B cell (primary cell): Measurements from ENCODE around the gene RDH5. TPM values are rescaled to one million over a fixed set of nuclear protein-coding genes. Genes with fewer than 3 reads are reported as not detected.

ENCODE experiments used
- ATAC-seq: fragments of 200-7000 bp; cut with Tn5 transposase; one replicate; pipeline ENCODE4 v1.10.0; 2021; ENCODE audit warnings: low read depth, mild to moderate bottlenecking, moderate number of reproducible peaks, moderate library complexity
- CTCF ChIA-PET: fragments of 350-600 bp; sonication (Branson Sonifier 250); formaldehyde crosslinking; loops from one replicate; lab custom pipeline; 2021; ENCODE audit warnings: antibody characterized with exemption, inconsistent platforms; lab: Charles Lee
- POLR2A ChIA-PET: fragments of 350-600 bp; sonication (Branson Sonifier 250); formaldehyde crosslinking; loops from one replicate; lab custom pipeline; 2021; ENCODE audit warnings: antibody characterized with exemption; lab: Charles Lee
- DNase-seq: peaks from one replicate; pipeline ENCODE4 v3.0.0; 2013
- H2AFZ ChIP-seq: 2 replicates; pipeline ENCODE4 v1.6.1; 2012; ENCODE audit warnings: mild to moderate bottlenecking, low read depth, low read length; ENCODE audit not compliant: insufficient read depth, poor library complexity, severe bottlenecking
- H3K27ac ChIP-seq, 2 donors: 1 replicate in 1 of 2; 2 replicates in 1 of 2; pipeline ENCODE4 v1.5.1; 2012 to 2013; ENCODE audit warnings: low read length in 2 of 2, mild to moderate bottlenecking in 2 of 2, moderate library complexity in 1 of 2
- H3K27me3 ChIP-seq, 4 experiments: fragments of 200-600 bp in 1 of 4; sonication (generic) in 1 of 4; replicated peaks in 1 of 4; 1 replicate in 2 of 4; 2 replicates in 2 of 4; pipeline versions ENCODE4 v1.6.1 to v1.7.0; 2013 to 2016; ENCODE audit warnings: low read length in 3 of 4, mild to moderate bottlenecking in 2 of 4, mixed read lengths in 1 of 4, moderate library complexity in 1 of 4; ENCODE audit not compliant: insufficient read depth in 4 of 4, control insufficient read depth in 3 of 4; ENCODE audit errors: control extremely low read depth in 1 of 4
- H3K36me3 ChIP-seq, 2 experiments: replicated peaks in 1 of 2; 1 replicate in 1 of 2; 2 replicates in 1 of 2; pipeline versions ENCODE4 v1.6.1 to v1.7.1; 2013; ENCODE audit warnings: low read length in 1 of 2; ENCODE audit not compliant: insufficient read depth in 2 of 2, control insufficient read depth in 1 of 2; ENCODE audit errors: control extremely low read depth in 1 of 2, extremely low read depth in 1 of 2
- H3K4me1 ChIP-seq, 2 donors: fragments of 200-600 bp in 1 of 2; sonication (generic) in 1 of 2; 1 replicate in 1 of 2; 2 replicates in 1 of 2; pipeline versions ENCODE4 v1.5.1 to v1.6.1; 2013 to 2017; ENCODE audit warnings: low read length in 2 of 2; ENCODE audit not compliant: control insufficient read depth in 2 of 2, insufficient read depth in 2 of 2
- H3K4me2 ChIP-seq: replicated peaks from 2 replicates; pipeline ENCODE3; 2012; ENCODE audit warnings: mild to moderate bottlenecking, low read depth, low read length; ENCODE audit not compliant: poor library complexity, severe bottlenecking
- H3K4me3 ChIP-seq, 5 experiments: fragments of 200-600 bp in 1 of 5; sonication (generic) in 1 of 5; 1 replicate in 3 of 5; 2 replicates in 2 of 5; pipeline versions ENCODE4 v1.5.1 to v1.7.0; 2011 to 2016; ENCODE audit warnings: low read length in 4 of 5, mild to moderate bottlenecking in 4 of 5, low read depth in 2 of 5, control low read depth in 1 of 5, moderate library complexity in 1 of 5; ENCODE audit not compliant: insufficient read depth in 1 of 5; ENCODE audit errors: control extremely low read depth in 1 of 5, extremely low read depth in 1 of 5
- H3K79me2 ChIP-seq: fragments of 200-600 bp; sonication (generic); one replicate; pipeline ENCODE4 v1.6.0; 2016; ENCODE audit warnings: low read length; ENCODE audit not compliant: control insufficient read depth, insufficient read depth
- H3K9ac ChIP-seq: fragments of 200-600 bp; sonication (generic); 2 replicates; pipeline ENCODE4 v1.6.1; 2017; ENCODE audit warnings: mild to moderate bottlenecking, low read length, moderate library complexity
- H3K9me3 ChIP-seq, 3 donors: one replicate each; pipeline versions ENCODE4 v1.6.1 to v1.7.1; 2013; ENCODE audit warnings: low read length in 2 of 3; ENCODE audit not compliant: control insufficient read depth in 2 of 3, insufficient read depth in 1 of 3; ENCODE audit errors: control extremely low read depth in 1 of 3
- H4K20me1 ChIP-seq: 2 replicates; pipeline ENCODE4 v1.6.0; 2012; ENCODE audit warnings: mild to moderate bottlenecking, low read length; ENCODE audit not compliant: insufficient read depth, control insufficient read depth, poor library complexity, severe bottlenecking
- H3K27ac Mint-ChIP-seq: one replicate; pipeline ENCODE4 v1.8.0; 2021; ENCODE audit warnings: mixed read lengths
- H3K27me3 Mint-ChIP-seq: one replicate; pipeline ENCODE4 v1.8.0; 2021; ENCODE audit warnings: mixed read lengths
- H3K4me1 Mint-ChIP-seq: one replicate; pipeline ENCODE4 v1.8.0; 2021; ENCODE audit warnings: mixed read lengths
- H3K4me3 Mint-ChIP-seq: one replicate; pipeline ENCODE4 v1.8.0; 2021; ENCODE audit warnings: mixed read lengths
- H3K9me3 Mint-ChIP-seq: one replicate; pipeline ENCODE4 v1.8.0; 2022; ENCODE audit warnings: mixed read lengths; ENCODE audit not compliant: insufficient read depth
- EZH2 ChIP-seq: IDR thresholded peaks from 2 replicates; pipeline ENCODE4 v1.6.1; 2012; ENCODE audit warnings: borderline replicate concordance, low read depth, mild to moderate bottlenecking, moderate library complexity, low read length; ENCODE audit not compliant: insufficient read depth, poor library complexity, severe bottlenecking
- WGBS: methylation state at CpG from one replicate; pipeline ENCODE4 v1.1.5; 2013; ENCODE audit warnings: missing lambda C conversion rate; ENCODE audit not compliant: insufficient coverage; 5-methylcytosine and 5-hydroxymethylcytosine counted together
- intact Hi-C: fragments of 100-400 bp; cut with micrococcal nuclease; formaldehyde crosslinking; loops from one replicate; pipeline ENCODE4 v1.10.0; 2022
- polyA plus RNA-seq: library from polyadenylated mRNA; depleted of rRNA; stranded (reverse); fragments of >200 nt; gene quantifications from 2 replicates; pipeline ENCODE4 v1.2.3, GENCODE V29; 2012
- total RNA-seq, 2 donors: library from RNA; stranded (reverse); fragments of 120-200 nt in 1 of 2; gene quantifications; 1 replicate in 1 of 2; 2 replicates in 1 of 2; pipeline versions ENCODE4 v1.2.3 to v1.2.4, GENCODE V29; 2013 to 2022
- TF ChIP-seq, protein P1 (sequence below): fragments of 200-600 bp; IDR thresholded peaks from one replicate; pipeline ENCODE4 v1.8.0; 2022; ENCODE audit warnings: antibody characterized with exemption, mild to moderate bottlenecking

RDH5 gene
- total and polyA plus RNA-seq, 2 donors (not counting 1 experiment from before 2014, with no cell fraction given): 32.6 to 37.8 TPM

- H3K4me2 ChIP-seq: no peak overlapping the region
- H3K4me1 ChIP-seq: peaks cover 24 to 25% of the 10 kb centered on the region in 2 donors
- no peaks in the 10 kb centered on the region for H3K9me3 Mint-ChIP-seq
- H3K4me3 Mint-ChIP-seq: no peak overlapping the region
- no peaks in the 10 kb centered on the region for H3K79me2 ChIP-seq
- 89% methylated on average over 4 of the region's 4 CpGs for WGBS
- ChIA-PET POLR2A (no interaction called here), CTCF (interaction anchor here (2.5 kb wide), 1 partner anchor 10 kb away, joined by 10 read pairs; a partner anchor contains a TSS)
- peaks cover 24% of the 10 kb centered on the region for H3K4me1 Mint-ChIP-seq
- H3K27ac Mint-ChIP-seq: peak overlapping the region; percentile 35
- ATAC-seq (no peak), DNase-seq (no peak)
- no peaks in the 10 kb centered on the region for H3K27me3 Mint-ChIP-seq
- H2AFZ ChIP-seq: no peak overlapping the region
- intact Hi-C loops: loop anchor here (2.0 to 5.0 kb wide), 2 partner anchors 36 to 45 kb away; partner anchors contain the start of genes BLOC1S1 and ITGA7
- no peaks in the 10 kb centered on the region for H3K9me3 ChIP-seq
- TF ChIP-seq, protein P1, sequence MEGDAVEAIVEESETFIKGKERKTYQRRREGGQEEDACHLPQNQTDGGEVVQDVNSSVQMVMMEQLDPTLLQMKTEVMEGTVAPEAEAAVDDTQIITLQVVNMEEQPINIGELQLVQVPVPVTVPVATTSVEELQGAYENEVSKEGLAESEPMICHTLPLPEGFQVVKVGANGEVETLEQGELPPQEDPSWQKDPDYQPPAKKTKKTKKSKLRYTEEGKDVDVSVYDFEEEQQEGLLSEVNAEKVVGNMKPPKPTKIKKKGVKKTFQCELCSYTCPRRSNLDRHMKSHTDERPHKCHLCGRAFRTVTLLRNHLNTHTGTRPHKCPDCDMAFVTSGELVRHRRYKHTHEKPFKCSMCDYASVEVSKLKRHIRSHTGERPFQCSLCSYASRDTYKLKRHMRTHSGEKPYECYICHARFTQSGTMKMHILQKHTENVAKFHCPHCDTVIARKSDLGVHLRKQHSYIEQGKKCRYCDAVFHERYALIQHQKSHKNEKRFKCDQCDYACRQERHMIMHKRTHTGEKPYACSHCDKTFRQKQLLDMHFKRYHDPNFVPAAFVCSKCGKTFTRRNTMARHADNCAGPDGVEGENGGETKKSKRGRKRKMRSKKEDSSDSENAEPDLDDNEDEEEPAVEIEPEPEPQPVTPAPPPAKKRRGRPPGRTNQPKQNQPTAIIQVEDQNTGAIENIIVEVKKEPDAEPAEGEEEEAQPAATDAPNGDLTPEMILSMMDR: no peak
- TF ChIP-seq EZH2: no peak
- H3K36me3 ChIP-seq: no peaks in the 10 kb centered on the region
- no peak overlapping the region for H3K9ac ChIP-seq
- H3K27ac ChIP-seq: no peak overlapping the region
- no peaks in the 10 kb centered on the region for H3K27me3 ChIP-seq
- H3K4me3 ChIP-seq: no peak overlapping the region
- H4K20me1 ChIP-seq: no peaks in the 10 kb centered on the region
Measured at GRCh38 chr12:55671746-55672145, 48.4 kb upstream of the RDH5 start.

DNA sequence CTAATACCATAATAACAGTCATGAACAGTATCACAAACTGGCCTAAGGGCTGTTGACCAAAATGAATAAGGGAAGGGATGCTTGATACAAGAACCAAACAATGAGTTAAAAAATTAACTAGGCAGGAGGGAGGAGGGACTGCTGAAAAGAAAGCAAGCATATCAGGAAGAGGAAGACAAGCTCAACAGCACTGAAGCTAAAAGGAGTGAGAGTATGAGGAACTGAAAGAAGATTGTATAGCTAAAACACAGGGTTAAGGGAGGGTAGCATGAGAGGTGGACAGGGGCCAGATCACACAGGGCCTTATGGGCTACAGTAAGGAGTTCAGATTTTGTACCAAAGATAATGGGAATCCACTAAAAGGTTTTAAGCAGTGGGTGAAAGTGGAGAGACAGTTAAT lies 46.6 kb upstream of the RDH5 start:
- peak overlapping the region; percentile 71 to 72 for H3K27ac ChIP-seq
- H2AFZ ChIP-seq: peak overlapping the region; percentile 65
- TF ChIP-seq EZH2: no peak
- TF ChIP-seq, protein P1: no peak

More for the DNA sequence above, 46.6 kb upstream of the RDH5 start:
- Mint-ChIP-seq H3K4me3 (peak overlapping the region; percentile 69), H3K9me3 (no peaks in the 10 kb centered on the region), H3K4me1 (peaks cover 24% of the 10 kb centered on the region), H3K27ac (peak overlapping the region; percentile 92), H3K27me3 (no peaks in the 10 kb centered on the region)
- Histone ChIP-seq H3K79me2 (no peaks in the 10 kb centered on the region), H3K27me3 (no peaks in the 10 kb centered on the region), H3K4me2 (peak overlapping the region; percentile 59), H3K9ac (peak overlapping the region; percentile 24), H3K9me3 (no peaks in the 10 kb centered on the region), H4K20me1 (no peaks in the 10 kb centered on the region), H3K4me1 (peaks cover 24 to 25% of the 10 kb centered on the region in 2 donors), H3K36me3 (no peaks in the 10 kb centered on the region), H3K4me3 (peak overlapping the region in 3 of 5 experiments; percentile 31 to 32 (median 32))
- POLR2A ChIA-PET: interaction anchor here (0.6 to 1.3 kb wide), 4 partner anchors 15 to 144 kb away, joined by 3 to 6 read pairs (median 4); partner anchors contain the start of genes BLOC1S1, ORMDL2 and SARNP
- ATAC-seq (peak; percentile 95), DNase-seq (peak; percentile 70)
- CTCF ChIA-PET: interaction anchor here (0.7 to 2.5 kb wide), 14 partner anchors 9 to 681 kb away, joined by 3 to 17 read pairs (median 5); partner anchors contain the start of gene BLOC1S1
- intact Hi-C loops: loop anchor here (2.0 to 5.0 kb wide), 2 partner anchors 34 to 43 kb away; partner anchors contain the start of genes BLOC1S1 and ITGA7
